NCI-H2029 (cell line): ENCODE results near the gene RBMS1.

Source experiments
- DNase-seq: peaks from one replicate; lab custom pipeline; 2025; lab: John Stamatoyannopoulos, UW

RBMS1 gene

GRCh38 chr2:160251569-160251968 lies 242.0 kb downstream of the RBMS1 start:
- no peak for DNase-seq

- no peak for DNase-seq
Measured at GRCh38 chr2:160249876-160250275, 243.7 kb downstream of the RBMS1 start.

- DNase-seq, result no peak
Measured at GRCh38 chr2:160247296-160248035, 246.1 kb downstream of the RBMS1 start.

- DNase-seq, result no peak
Measured at GRCh38 chr2:160246356-160246755, 247.3 kb downstream of the RBMS1 start.

GRCh38 chr2:160245614-160246155 lies 247.9 kb downstream of the RBMS1 start:
- DNase-seq, result no peak

GRCh38 chr2:160242893-160243564 lies 250.6 kb downstream of the RBMS1 start:
- DNase-seq, result no peak

- peak; percentile 49 for DNase-seq
Measured at GRCh38 chr2:160241251-160242137, 252.1 kb downstream of the RBMS1 start.

GRCh38 chr2:160239436-160239835 lies 254.2 kb downstream of the RBMS1 start:
- DNase-seq, result no peak

GRCh38 chr2:160238392-160238791 lies 255.2 kb downstream of the RBMS1 start:
- no peak for DNase-seq

- DNase-seq, result no peak
Measured at GRCh38 chr2:160232905-160233475, 260.6 kb downstream of the RBMS1 start.

- no peak for DNase-seq
Measured at GRCh38 chr2:160229591-160229990, 264.0 kb downstream of the RBMS1 start.

- DNase-seq, result no peak
Measured at GRCh38 chr2:160228141-160228917, 265.3 kb downstream of the RBMS1 start.

GRCh38 chr2:160227293-160227915 lies 266.2 kb downstream of the RBMS1 start:
- no peak for DNase-seq

GRCh38 chr2:160226367-160226766 lies 267.2 kb downstream of the RBMS1 start:
- no peak for DNase-seq

- peak; percentile 58 for DNase-seq
Measured at GRCh38 chr2:160225722-160226121, 267.9 kb downstream of the RBMS1 start.

GRCh38 chr2:160224507-160224906 lies 269.1 kb downstream of the RBMS1 start:
- no peak for DNase-seq

- DNase-seq, result no peak
Measured at GRCh38 chr2:160224060-160224459, 269.5 kb downstream of the RBMS1 start.

- DNase-seq, result no peak
Measured at GRCh38 chr2:160223560-160223959, 270.0 kb downstream of the RBMS1 start.

GRCh38 chr2:160222546-160223283 lies 270.9 kb downstream of the RBMS1 start:
- no peak for DNase-seq
